Common myeloid progenitor, CD34-positive (primary cell): ENCODE measurements around the gene CCDC74A.
"Not testable (repeated sequence)": the region's sequence is repeated elsewhere in the genome, so short reads cannot be mapped to it uniquely, and the experiment has no call there.

ENCODE experiments used
- CTCF ChIA-PET: fragments of 350-600 bp; sonication (Branson Sonifier 250); formaldehyde crosslinking; loops from one replicate; lab custom pipeline; 2021; ENCODE audit warnings: antibody characterized with exemption; lab: Charles Lee
- POLR2A ChIA-PET: fragments of 350-600 bp; sonication (Branson Sonifier 250); formaldehyde crosslinking; loops from one replicate; lab custom pipeline; 2021; ENCODE audit warnings: antibody characterized with exemption; lab: Charles Lee
- DNase-seq, 3 donors: peaks; one replicate each; pipeline versions ENCODE4 v3.0.0 to v3.0.0-alpha.2; 2013
- H3K27ac ChIP-seq, 2 experiments: 1 replicate in 1 of 2; 2 replicates in 1 of 2; pipeline ENCODE4 v1.7.0; 2013; ENCODE audit warnings: inconsistent platforms in 2 of 2, low read length in 2 of 2, mild to moderate bottlenecking in 2 of 2, low read depth in 1 of 2, moderate library complexity in 1 of 2; ENCODE audit not compliant: severe bottlenecking in 2 of 2, insufficient read depth in 1 of 2, poor library complexity in 1 of 2
- H3K27me3 ChIP-seq, 5 experiments: replicated peaks in 2 of 5; 1 replicate in 3 of 5; 2 replicates in 2 of 5; pipeline versions ENCODE4 v1.6.1 to v1.7.0; 2013; ENCODE audit warnings: low read length in 4 of 5, mild to moderate bottlenecking in 2 of 5, moderate library complexity in 2 of 5, inconsistent platforms in 1 of 5; ENCODE audit not compliant: insufficient read depth in 5 of 5, control insufficient read depth in 4 of 5
- H3K36me3 ChIP-seq, 4 experiments: 1 replicate in 2 of 4; 2 replicates in 2 of 4; pipeline versions ENCODE4 v1.6.1 to v1.7.0; 2013; ENCODE audit warnings: low read length in 3 of 4, control low read depth in 1 of 4, mild to moderate bottlenecking in 1 of 4; ENCODE audit not compliant: control insufficient read depth in 4 of 4, insufficient read depth in 4 of 4
- H3K4me1 ChIP-seq, 4 experiments: 1 replicate in 3 of 4; 2 replicates in 1 of 4; pipeline versions ENCODE4 v1.6.1 to v1.7.1; 2013; ENCODE audit warnings: low read length in 3 of 4, mild to moderate bottlenecking in 3 of 4, control low read depth in 1 of 4, inconsistent platforms in 1 of 4, moderate library complexity in 1 of 4; ENCODE audit not compliant: control insufficient read depth in 4 of 4, insufficient read depth in 4 of 4; ENCODE audit errors: control extremely low read depth in 1 of 4
- H3K4me3 ChIP-seq, 7 experiments: 1 replicate in 4 of 7; 2 replicates in 3 of 7; pipeline versions ENCODE4 v1.5.1 to v1.7.0; 2013; ENCODE audit warnings: mild to moderate bottlenecking in 7 of 7, low read length in 6 of 7, moderate library complexity in 6 of 7, inconsistent platforms in 2 of 7, low read depth in 2 of 7, control low read depth in 1 of 7; ENCODE audit not compliant: insufficient read depth in 4 of 7, control insufficient read depth in 1 of 7; ENCODE audit errors: extremely low read depth in 1 of 7
- H3K9me3 ChIP-seq, 5 experiments: 1 replicate in 4 of 5; 2 replicates in 1 of 5; pipeline versions ENCODE4 v1.6.1 to v1.7.1; 2013; ENCODE audit warnings: low read length in 4 of 5, mild to moderate bottlenecking in 2 of 5, inconsistent platforms in 1 of 5, low read depth in 1 of 5, moderate library complexity in 1 of 5; ENCODE audit not compliant: control insufficient read depth in 4 of 5, insufficient read depth in 2 of 5; ENCODE audit errors: control extremely low read depth in 1 of 5
- WGBS: methylation state at CpG from one replicate; pipeline ENCODE4 v1.1.5; 2013; ENCODE audit not compliant: insufficient coverage; 5-methylcytosine and 5-hydroxymethylcytosine counted together

CCDC74A gene

GRCh38 chr2:131544813-131545165 lies 17.1 kb downstream of the CCDC74A start:
- H3K4me3 ChIP-seq, H3K36me3 ChIP-seq, DNase-seq, H3K27ac ChIP-seq, H3K9me3 ChIP-seq, POLR2A ChIA-PET, H3K4me1 ChIP-seq, H3K27me3 ChIP-seq, CTCF ChIA-PET: not testable (repeated sequence)
- WGBS, result 92% methylated on average over 3 of the region's 7 CpGs

GRCh38 chr2:131552871-131553270 lies 25.2 kb downstream of the CCDC74A start:
- no peaks in the 10 kb centered on the region for H3K4me1 ChIP-seq
- DNase-seq, result no peak
- no peak overlapping the region for H3K27ac ChIP-seq
- H3K36me3 ChIP-seq, result no peaks in the 10 kb centered on the region
- CTCF ChIA-PET, result interaction anchor here (0.6 kb wide), 1 partner anchor 1279 kb away, joined by 3 read pairs; no protein-coding TSS in a partner anchor
- POLR2A ChIA-PET, result no interaction called here
- peaks cover 0 to 12% (median 4%) of the 10 kb centered on the region in 5 experiments for H3K27me3 ChIP-seq
- 97% methylated on average over 9 of the region's 11 CpGs for WGBS
- no peaks in the 10 kb centered on the region for H3K9me3 ChIP-seq
- no peak overlapping the region for H3K4me3 ChIP-seq

- ChIA-PET CTCF (no interaction called here), POLR2A (no interaction called here)
- no peak overlapping the region for H3K27ac ChIP-seq
- no peak overlapping the region for H3K4me3 ChIP-seq
- H3K9me3 ChIP-seq, result peaks cover 0 to 4% (median 0%) of the 10 kb centered on the region in 5 experiments
- H3K4me1 ChIP-seq, result no peaks in the 10 kb centered on the region
- DNase-seq, result no peak
- peaks cover 0 to 17% (median 2%) of the 10 kb centered on the region in 5 experiments for H3K27me3 ChIP-seq
- 100% methylated on average over 3 of the region's 7 CpGs for WGBS
- no peaks in the 10 kb centered on the region for H3K36me3 ChIP-seq
Observed at GRCh38 chr2:131556998-131557397, 29.3 kb downstream of the CCDC74A start.

- no peaks in the 10 kb centered on the region for H3K36me3 ChIP-seq
- H3K27me3 ChIP-seq, result peaks cover 0 to 17% (median 2%) of the 10 kb centered on the region in 5 experiments
- H3K9me3 ChIP-seq, result peaks cover 0 to 4% (median 0%) of the 10 kb centered on the region in 5 experiments
- ChIA-PET CTCF (no interaction called here), POLR2A (interaction anchor here (0.6 kb wide), 1 partner anchor 51 kb away, joined by 6 read pairs; no protein-coding TSS in a partner anchor)
- no peak overlapping the region for H3K4me3 ChIP-seq
- WGBS, result 100% methylated on average over 2 of the region's 5 CpGs
- H3K27ac ChIP-seq, result no peak overlapping the region
- DNase-seq, result no peak
- no peaks in the 10 kb centered on the region for H3K4me1 ChIP-seq
Observed at GRCh38 chr2:131557558-131558321, 30.1 kb downstream of the CCDC74A start.

- 94% methylated on average over 4 of the region's 5 CpGs for whole genome bisulfite sequencing
- H3K4me3 ChIP-seq, result no peak overlapping the region
- POLR2A ChIA-PET, result no interaction called here
- H3K27me3 ChIP-seq, result peaks cover 0 to 9% (median 0%) of the 10 kb centered on the region in 5 experiments
- no peak overlapping the region for H3K27ac ChIP-seq
- peaks cover 0 to 4% (median 0%) of the 10 kb centered on the region in 5 experiments for H3K9me3 ChIP-seq
- H3K4me1 ChIP-seq, result no peaks in the 10 kb centered on the region
- CTCF ChIA-PET, result no interaction called here
- DNase-seq, result no peak
- H3K36me3 ChIP-seq, result no peaks in the 10 kb centered on the region
Observed at GRCh38 chr2:131566371-131566770, 38.7 kb downstream of the CCDC74A start.

- Histone ChIP-seq H3K9me3 (no peaks in the 10 kb centered on the region), H3K4me3 (no peak overlapping the region), H3K27ac (no peak overlapping the region), H3K36me3 (no peaks in the 10 kb centered on the region), H3K4me1 (no peaks in the 10 kb centered on the region), H3K27me3 (peaks cover 0 to 9% (median 0%) of the 10 kb centered on the region in 5 experiments)
- no peak for DNase-seq
- ChIA-PET CTCF (no interaction called here), POLR2A (no interaction called here)
Observed at GRCh38 chr2:131567891-131568290, 40.2 kb downstream of the CCDC74A start.

- H3K36me3 ChIP-seq, DNase-seq, CTCF ChIA-PET, H3K4me1 ChIP-seq, POLR2A ChIA-PET, H3K27me3 ChIP-seq, H3K4me3 ChIP-seq, H3K27ac ChIP-seq, H3K9me3 ChIP-seq: not testable (repeated sequence)
- no CpG with 5 or more reads among the region's 1 CpG for WGBS
Observed at GRCh38 chr2:131568401-131568800, 40.7 kb downstream of the CCDC74A start.
